Adipocyte (in vitro differentiated cells): ENCODE measurements around the gene WBP2.

Source experiments
- DNase-seq: peaks from one replicate; pipeline ENCODE4 v3.0.0-alpha.2; 2015; ENCODE audit warnings: low read depth
- H3K27me3 ChIP-seq: replicated peaks from 2 replicates; pipeline ENCODE4 v1.7.0; 2013; ENCODE audit warnings: mild to moderate bottlenecking, low read length, moderate library complexity; ENCODE audit not compliant: control insufficient read depth, insufficient read depth
- H3K36me3 ChIP-seq: 2 replicates; pipeline ENCODE4 v1.7.0; 2013; ENCODE audit warnings: low read length, mild to moderate bottlenecking, moderate library complexity; ENCODE audit not compliant: control insufficient read depth, insufficient read depth, severe bottlenecking
- H3K4me1 ChIP-seq: 2 replicates; pipeline ENCODE4 v1.7.0; 2013; ENCODE audit warnings: mild to moderate bottlenecking, low read length, moderate library complexity; ENCODE audit not compliant: control insufficient read depth, insufficient read depth
- H3K4me3 ChIP-seq: 2 replicates; pipeline ENCODE4 v1.7.0; 2013; ENCODE audit warnings: mild to moderate bottlenecking, low read length, moderate library complexity
- H3K9ac ChIP-seq: 2 replicates; pipeline ENCODE4 v1.7.0; 2013; ENCODE audit warnings: mild to moderate bottlenecking, low read length, moderate library complexity
- H3K9me3 ChIP-seq: 2 replicates; pipeline ENCODE4 v1.7.0; 2013; ENCODE audit warnings: mild to moderate bottlenecking, low read length, moderate library complexity; ENCODE audit not compliant: control insufficient read depth

The WBP2 gene

DNA sequence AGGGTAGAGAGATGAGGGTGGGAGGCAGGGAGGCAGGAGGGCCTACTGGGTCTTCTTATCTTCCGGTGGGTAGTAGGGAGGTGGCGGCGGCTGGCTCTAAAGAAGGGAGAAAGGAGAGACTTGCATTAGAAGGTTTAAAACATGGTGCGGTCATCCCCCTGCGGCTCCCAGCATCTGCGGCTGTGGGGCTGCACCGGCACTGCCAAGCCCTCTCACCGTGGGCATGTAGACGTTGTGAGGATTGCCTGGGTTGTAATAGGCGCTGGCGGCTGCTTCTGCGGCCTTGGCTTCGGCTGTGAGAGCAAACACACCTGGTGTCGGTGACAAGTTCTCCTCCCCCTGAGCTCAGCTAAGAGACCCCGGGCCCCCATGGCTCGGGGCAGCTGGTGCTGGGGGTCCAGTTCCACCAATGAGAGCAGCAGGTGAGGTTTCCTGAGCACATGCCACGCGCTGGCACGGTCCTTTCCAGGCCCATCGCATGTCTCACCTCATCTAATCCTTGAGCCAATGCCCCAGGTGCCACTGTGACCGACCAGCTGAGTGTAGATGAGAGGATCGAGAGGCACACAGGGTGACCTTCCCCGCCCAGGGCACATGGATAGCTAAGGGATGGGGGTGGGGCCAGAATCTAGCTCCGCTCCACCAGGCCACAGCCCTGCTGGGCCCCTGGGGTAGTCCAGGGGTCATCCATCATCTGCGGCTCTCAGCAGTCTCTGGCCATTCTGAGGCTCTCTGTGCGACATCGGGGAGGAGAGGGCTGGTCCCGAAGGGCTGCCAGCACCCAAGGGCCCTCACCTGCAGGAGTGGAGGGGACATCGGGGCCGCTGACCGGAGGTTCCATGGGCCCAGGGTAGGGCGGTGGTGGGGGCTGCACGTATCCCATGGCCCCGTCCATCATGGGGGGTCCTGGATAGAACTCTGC is 8.2 kb downstream of the WBP2 start:
- Histone ChIP-seq H3K36me3 (peaks cover 57% of the 10 kb centered on the region), H3K27me3 (no peaks in the 10 kb centered on the region), H3K4me3 (no peak overlapping the region), H3K4me1 (peaks cover 49% of the 10 kb centered on the region), H3K9me3 (no peaks in the 10 kb centered on the region), H3K9ac (no peak overlapping the region)
- DNase-seq, result no peak

DNA sequence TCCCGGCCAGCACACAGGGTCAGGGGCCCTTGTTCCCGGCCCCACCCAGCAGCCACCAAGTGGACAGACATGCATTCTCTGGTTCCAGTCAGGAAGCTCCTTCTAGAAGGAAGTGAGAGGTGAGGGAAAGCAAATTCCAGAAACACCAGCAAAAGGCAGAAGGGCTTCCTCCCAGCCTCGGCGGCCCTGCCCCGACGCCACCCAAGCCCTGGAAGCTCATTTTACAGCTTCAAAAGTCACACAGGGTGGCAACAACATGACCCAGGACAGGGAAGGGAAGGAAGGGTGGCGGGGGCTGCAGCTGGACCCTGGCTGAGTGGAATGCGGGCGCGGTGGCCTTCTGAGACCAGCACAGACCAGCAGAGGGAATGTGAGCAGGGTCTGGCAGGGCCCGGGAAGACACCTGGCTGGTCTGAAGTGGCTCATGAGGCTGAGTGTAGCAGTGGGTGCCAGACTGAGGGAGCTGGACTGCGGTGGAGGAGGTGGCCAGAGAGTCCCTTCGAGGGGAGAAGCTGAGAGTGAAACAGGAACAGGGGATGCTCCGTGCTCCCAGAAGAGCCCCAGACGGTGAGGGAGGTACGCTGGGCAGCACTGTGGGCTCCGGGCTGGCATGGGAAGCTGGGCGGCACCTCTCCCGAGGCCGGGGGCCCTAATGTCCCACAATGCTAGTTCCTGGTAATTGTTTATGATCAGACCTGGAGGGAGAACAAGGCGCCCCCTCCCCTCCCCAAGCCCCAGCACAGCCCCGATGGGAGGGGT is 9.0 kb downstream of the WBP2 start:
- Histone ChIP-seq H3K9me3 (no peaks in the 10 kb centered on the region), H3K4me1 (peaks cover 44% of the 10 kb centered on the region), H3K9ac (peak overlapping the region; percentile 8), H3K27me3 (no peaks in the 10 kb centered on the region), H3K36me3 (peaks cover 52% of the 10 kb centered on the region), H3K4me3 (no peak overlapping the region)
- no peak for DNase-seq

DNA sequence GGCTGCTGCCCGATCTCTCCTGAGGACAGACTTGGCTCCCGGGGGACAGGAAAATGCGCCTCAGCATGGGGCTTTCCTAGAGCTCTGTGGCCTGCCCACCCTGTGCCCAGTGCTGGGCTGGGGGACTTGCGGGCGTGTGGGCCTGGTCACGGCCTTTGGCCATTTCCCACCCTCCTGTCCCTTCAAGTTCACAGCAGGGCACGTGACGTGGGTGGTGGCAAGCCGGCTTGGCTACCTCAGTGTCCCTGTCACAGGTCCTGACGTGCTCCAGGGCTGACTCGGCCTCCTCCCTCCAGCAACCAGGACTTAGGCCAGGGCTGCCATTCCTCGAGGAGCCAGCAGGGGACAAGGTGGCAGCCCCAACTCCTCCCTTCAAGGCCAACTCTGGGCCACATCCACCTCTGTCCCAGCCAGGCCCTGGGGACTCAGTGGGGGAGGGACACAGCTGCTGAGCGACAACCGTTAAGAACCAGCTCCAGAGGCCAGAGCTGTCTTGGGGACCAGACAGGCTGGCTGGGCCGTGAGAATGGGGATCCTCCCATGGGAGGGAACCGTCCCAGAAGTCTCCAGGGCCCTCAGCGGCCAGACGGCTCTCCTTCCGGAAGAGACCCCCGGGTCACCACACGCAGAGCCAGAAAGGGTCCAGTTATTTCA is 9.9 kb downstream of the WBP2 start:
- peak; percentile 61 for DNase-seq
- Histone ChIP-seq H3K4me3 (no peak overlapping the region), H3K9ac (peak overlapping the region; percentile 8), H3K4me1 (peaks cover 38% of the 10 kb centered on the region), H3K9me3 (no peaks in the 10 kb centered on the region), H3K27me3 (no peaks in the 10 kb centered on the region), H3K36me3 (peaks cover 44% of the 10 kb centered on the region)

DNA sequence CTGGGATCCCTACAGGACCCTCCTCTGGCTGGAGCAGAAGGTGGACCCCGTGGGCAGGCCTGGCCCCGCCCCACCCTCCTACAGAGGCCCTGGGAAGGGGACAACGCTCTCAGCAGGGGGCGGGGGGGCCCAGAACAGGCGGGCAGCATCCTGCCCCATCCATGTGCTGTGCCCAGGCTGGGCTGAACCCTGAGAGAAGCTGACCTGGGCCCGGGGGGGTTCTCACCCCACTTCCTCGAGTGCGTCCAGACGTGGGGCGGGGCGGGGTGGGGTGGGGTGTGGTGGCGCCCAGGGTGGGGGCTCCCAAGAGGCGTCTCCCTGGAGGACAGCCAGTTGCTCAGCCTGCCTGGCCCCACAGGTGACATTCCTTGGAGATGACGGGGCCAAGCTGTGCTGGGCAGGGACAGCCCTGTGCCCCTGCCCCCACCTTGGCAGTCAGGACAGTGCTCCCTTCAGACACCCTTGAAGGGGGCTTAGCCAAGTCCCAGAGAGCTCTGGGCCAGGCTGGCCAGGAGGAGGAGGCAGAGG is 10.5 kb downstream of the WBP2 start:
- no peak overlapping the region for H3K4me3 ChIP-seq
- no peak for DNase-seq
- H3K27me3 ChIP-seq, result no peaks in the 10 kb centered on the region
- no peak overlapping the region for H3K9ac ChIP-seq
- H3K9me3 ChIP-seq, result no peaks in the 10 kb centered on the region
- H3K4me1 ChIP-seq, result peaks cover 34% of the 10 kb centered on the region
- peaks cover 38% of the 10 kb centered on the region for H3K36me3 ChIP-seq

DNA sequence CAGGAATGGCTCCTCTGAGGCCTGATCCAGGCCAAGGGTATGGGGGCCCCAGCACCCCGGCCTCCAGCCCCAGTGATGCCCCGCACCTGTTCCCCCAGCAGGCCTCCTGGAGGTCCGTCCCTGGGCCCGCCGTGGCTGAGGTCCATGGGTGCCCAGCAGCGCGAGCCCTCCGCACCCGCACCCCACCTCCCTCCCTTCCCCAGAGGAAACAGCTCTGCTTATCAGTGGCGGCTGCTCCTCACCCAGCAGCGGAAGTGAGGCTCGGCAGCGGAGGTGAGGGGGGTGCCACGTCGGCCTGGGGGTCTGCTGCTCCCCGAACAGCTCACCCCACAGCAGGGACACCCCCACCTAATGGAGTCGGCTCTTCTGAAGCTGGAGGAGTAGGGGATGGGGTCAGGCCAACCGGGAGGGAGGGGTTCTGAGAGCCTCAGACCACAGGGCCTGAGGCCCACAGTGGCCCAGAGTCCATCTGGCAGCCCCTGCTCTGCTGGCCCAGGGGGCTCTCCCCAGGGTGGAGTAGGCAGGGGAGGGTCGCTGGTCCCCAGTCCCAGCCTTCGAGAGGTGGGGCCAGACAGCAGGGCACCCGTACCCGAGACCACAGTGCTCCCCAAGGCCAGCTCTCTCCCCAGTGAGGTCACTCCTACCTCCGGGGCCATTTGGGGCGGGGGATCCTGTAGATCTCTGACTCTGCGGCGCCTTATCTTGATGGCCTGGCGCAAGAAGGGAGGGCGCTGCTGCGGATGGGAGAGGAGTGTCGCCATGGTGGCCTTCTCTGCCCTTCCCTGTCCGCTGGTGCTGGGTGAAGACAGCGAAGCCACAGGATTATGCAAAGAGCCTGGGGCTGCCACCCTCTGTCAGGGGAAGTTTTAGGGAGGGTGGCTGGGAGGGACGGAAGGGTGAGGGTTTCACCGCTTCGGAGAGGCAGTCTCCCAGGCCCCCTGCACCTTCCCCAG is 11.3 kb downstream of the WBP2 start, which contains the start of gene UNC13D:
Gene UNC13D, minus strand, starts transcription at position 828 of the 953 bp plus-strand sequence. Its CDS starts 67 bp downstream, at position 761.
- H3K4me3 ChIP-seq, result no peak within 1 kb of the TSS
- H3K27me3 ChIP-seq, result no peaks in the 10 kb centered on the region
- no peak for DNase-seq
- peaks cover 27% of the 10 kb centered on the region for H3K4me1 ChIP-seq
- H3K9me3 ChIP-seq, result no peaks in the 10 kb centered on the region
- peaks cover 31% of the 10 kb centered on the region for H3K36me3 ChIP-seq
- H3K9ac ChIP-seq, result peak within 1 kb of the TSS; percentile 8

DNA sequence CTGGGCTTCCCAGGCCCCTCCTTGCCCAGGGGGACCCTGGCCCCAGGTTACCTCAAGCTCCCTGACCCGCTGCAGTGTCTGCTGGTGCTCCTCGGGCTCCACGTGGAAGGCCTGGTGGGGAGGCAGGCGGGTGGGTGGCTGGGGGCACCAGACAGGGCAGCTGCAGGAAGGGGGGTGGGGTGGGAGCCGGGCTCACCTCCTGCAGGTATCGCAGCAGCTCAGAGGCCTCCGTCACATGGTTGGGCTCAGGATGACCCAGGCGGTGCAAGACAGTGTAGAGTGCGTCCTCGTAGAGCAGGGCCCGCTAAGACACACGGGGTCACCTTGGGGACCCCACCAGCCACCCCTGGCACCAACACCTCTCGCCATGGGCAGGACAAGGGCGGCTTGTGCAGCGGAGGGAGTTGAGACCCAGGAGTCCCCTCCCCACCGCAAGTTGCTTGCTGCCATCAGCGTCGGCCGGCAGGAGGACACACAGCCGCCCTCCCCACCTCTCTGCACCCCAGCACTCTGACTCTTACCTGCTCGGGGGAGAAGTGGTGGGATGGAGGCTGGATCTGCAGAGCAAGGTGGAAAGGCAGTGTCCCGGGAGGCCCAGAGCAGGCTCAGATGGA is 12.1 kb downstream of the WBP2 start:
- Histone ChIP-seq H3K27me3 (no peaks in the 10 kb centered on the region), H3K4me3 (no peak overlapping the region), H3K36me3 (peaks cover 24% of the 10 kb centered on the region), H3K4me1 (peaks cover 19% of the 10 kb centered on the region), H3K9me3 (no peaks in the 10 kb centered on the region), H3K9ac (no peak overlapping the region)
- no peak for DNase-seq

DNA sequence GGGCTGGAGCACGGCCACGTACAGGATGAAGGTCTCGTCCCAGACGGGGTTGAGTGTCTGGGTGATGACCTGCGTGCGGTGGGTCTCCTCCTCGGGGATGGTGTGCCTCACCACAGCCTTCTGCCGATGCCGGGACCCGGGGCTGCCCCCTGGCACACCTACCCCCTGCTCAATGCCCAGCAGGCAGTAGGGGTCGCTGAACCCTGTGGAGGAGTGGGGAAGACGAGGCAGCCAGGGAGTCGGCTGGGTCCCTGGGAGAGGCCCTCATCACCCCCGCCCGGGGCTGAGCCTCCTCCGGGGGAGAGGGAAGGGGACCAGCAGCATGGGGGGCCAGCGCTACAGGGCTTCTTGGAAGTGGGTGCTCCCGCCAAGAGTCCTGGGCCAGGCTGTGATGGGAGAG is 12.7 kb downstream of the WBP2 start:
- H3K36me3 ChIP-seq, result peaks cover 17% of the 10 kb centered on the region
- DNase-seq, result no peak
- H3K27me3 ChIP-seq, result no peaks in the 10 kb centered on the region
- no peak overlapping the region for H3K4me3 ChIP-seq
- peaks cover 17% of the 10 kb centered on the region for H3K4me1 ChIP-seq
- H3K9me3 ChIP-seq, result no peaks in the 10 kb centered on the region
- H3K9ac ChIP-seq, result no peak overlapping the region

DNA sequence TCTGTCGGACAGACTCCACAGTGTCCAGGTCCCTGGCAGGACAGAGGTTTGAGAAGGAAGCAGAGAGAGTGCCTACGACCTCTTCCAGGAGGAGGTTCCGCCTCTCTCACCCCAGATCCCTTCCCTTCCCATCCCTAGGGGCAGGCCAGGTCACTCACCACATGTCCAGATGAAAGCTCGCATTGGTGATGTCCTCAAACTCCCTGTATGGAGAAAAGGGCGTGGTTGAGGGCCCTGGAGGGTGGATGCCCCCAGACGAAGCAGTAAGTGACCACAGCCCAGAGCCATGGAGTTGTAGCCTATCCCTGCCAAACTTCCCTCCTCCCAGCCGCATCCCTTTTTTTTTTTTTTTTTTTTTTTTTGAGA is 14.4 kb downstream of the WBP2 start:
- no peaks in the 10 kb centered on the region for H3K27me3 ChIP-seq
- H3K36me3 ChIP-seq, result peaks cover 1% of the 10 kb centered on the region
- peaks cover 11% of the 10 kb centered on the region for H3K4me1 ChIP-seq
- H3K9ac ChIP-seq, result no peak overlapping the region
- DNase-seq, result no peak
- H3K9me3 ChIP-seq, result no peaks in the 10 kb centered on the region
- H3K4me3 ChIP-seq, result no peak overlapping the region

DNA sequence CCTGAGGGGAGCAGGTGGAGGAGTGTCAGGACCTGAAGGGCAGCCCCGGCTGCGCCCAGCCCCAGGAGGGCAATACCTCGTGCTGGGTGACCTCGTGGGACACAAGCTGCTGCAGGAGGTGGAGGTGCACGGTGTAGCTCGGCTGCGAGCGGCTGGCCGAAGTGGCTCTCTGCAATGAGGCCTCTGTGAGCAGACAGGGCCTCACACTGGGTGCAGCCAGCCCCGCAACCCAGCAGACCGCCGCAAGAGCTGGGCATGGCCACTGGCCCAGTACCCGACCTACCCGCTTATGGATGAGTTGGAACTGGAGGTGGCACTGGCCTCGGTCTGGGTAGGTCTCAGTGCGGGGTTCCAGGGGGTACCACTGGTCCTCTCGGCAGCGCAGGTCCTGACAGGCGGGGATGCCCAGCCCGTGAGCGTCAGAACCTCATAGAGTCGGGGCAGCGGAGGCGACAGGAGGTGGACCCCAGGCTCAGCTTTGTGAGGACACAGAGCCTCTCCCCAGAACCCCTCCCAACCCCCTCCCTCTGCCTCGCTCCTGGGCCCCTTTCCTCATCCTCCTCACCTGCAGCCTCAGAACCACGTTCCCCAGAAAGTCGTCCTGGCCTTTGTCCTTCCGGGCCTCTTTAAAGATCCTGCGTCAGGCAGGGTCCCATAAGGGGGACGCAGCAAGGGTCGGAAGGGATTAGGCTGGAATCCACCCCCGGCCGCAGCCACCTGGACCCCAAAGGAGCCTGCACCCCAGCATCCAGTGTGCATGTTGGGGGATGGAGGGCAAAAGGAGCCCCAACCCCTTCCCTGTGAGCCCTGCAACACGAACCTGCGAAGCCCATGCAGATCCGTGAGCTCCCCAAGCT is 15.0 kb downstream of the WBP2 start:
- H3K36me3 ChIP-seq, result no peaks in the 10 kb centered on the region
- no peaks in the 10 kb centered on the region for H3K27me3 ChIP-seq
- DNase-seq, result no peak
- H3K9me3 ChIP-seq, result no peaks in the 10 kb centered on the region
- no peak overlapping the region for H3K9ac ChIP-seq
- peaks cover 5% of the 10 kb centered on the region for H3K4me1 ChIP-seq
- H3K4me3 ChIP-seq, result no peak overlapping the region
